ENCODE measurements around the gene IGLON5. TPM values are rescaled to one million over a fixed set of nuclear protein-coding genes. Genes with fewer than 3 reads are reported as not detected.

The IGLON5 gene
- polyA plus RNA-seq, 3 donors from 2014 or later, result not detected

DNA sequence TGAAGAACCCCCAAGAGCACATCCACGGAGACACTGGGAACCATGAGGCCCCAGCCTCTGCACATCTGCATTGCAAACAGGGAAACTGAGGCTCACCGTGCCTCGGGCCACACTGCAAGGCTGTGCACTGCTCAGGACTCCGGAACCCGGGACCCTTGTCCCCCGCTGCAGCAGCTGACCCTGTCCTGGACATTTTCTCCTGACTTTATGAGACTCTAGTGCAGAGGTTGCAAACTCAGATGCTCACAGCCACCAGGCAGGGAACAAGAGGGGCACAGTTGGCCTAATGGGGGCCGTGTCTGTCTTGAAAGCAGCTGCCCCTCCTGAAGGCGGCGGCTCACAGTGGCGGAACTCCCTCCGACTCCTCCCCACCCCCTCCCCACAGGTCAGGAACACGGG, 16.5 kb upstream of the IGLON5 start:
- no peak overlapping the region for H3K27ac Mint-ChIP-seq
- peaks cover 3 to 8% (median 5%) of the 10 kb centered on the region in 3 donors for H3K27me3 Mint-ChIP-seq (ENCODE audit: low read depth in 3 of 3)
- H3K4me3 Mint-ChIP-seq, result no peak overlapping the region
- no peak for DNase-seq
- H3K36me3 Mint-ChIP-seq, result no peaks in the 10 kb centered on the region
- H3K4me1 Mint-ChIP-seq, result no peaks in the 10 kb centered on the region
- no peaks in the 10 kb centered on the region for H3K9me3 Mint-ChIP-seq

DNA sequence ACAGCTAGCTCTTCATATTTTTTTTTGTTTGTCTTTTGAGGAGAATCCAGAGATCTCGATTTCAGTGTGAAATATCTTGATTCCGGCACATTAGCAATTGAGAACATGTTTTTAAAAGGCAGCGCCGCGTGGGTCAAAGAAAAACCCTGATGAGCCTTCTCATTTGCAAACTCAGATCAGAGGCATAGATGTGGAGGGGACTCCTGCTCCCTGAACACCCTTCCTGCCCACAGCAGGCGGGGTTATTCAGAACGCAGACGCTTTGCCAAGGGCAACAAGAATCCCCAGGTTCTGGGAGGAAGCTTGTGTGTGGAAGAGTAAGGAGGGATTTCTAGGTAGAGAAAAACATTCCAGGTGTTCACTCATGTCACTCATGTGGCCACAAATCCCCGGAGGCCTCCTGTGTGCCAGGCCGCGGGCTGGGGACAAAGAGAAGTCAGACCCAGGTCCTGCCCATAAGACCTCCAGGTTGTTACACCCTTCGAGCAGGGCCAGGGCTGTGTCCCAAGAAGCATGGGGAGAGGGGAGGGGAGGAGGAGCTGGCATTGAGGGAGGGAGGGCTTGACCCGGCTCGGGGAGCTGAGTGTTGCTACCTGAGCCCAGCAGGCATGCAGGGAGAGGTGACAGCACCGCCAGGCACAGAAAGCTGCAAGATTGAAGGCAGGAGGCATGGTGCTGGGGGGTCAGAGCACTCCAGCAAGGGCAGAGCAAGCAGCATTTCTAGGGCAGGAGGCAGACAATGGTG, 15.9 kb upstream of the IGLON5 start:
- no peak for DNase-seq
- Mint-ChIP-seq H3K27ac (no peak overlapping the region), H3K9me3 (no peaks in the 10 kb centered on the region), H3K4me1 (no peaks in the 10 kb centered on the region), H3K27me3 (ENCODE audit: low read depth in 3 of 3) (peaks cover 3 to 5% (median 3%) of the 10 kb centered on the region in 3 donors), H3K36me3 (no peaks in the 10 kb centered on the region), H3K4me3 (no peak overlapping the region)

DNA sequence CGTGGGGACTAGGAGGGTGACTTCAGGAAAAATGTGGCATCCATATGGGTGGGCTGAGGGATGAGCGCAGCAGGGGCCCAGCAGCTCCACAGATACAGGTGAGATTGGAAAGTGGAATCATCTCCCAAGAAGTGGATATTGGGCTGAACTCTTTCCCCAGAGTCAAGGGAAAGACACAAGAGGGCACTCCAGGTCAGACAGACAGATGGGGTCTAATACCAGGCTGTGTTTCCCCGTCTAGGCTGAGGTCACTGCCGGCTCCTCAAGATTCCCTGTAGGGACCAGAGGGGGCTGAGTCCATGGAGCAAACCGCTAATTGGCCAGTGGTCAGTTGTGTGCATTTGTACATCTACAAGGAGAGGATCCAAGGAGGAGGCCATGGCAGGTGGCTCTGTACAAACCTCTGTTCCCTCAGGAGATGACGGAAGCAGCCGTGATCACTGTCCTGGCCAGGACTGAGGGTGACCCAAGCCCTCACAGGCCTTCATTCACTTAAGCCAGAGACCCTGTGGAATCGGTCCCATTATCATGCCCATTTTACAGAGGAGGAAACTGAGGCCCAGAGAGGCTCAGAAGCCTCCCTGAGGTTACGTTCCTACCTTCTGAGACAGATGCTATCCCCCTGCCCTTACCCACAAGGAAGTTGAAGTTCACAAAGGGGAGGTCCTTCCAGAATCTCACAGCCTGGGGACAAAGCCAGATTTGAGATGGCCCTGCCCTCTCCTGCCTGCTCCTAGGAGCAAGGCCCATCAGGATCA, 14.9 kb upstream of the IGLON5 start:
- Mint-ChIP-seq H3K4me3 (no peak overlapping the region), H3K36me3 (no peaks in the 10 kb centered on the region), H3K27ac (no peak overlapping the region), H3K9me3 (no peaks in the 10 kb centered on the region), H3K4me1 (no peaks in the 10 kb centered on the region), H3K27me3 (ENCODE audit: low read depth in 3 of 3) (peaks cover 3 to 5% (median 4%) of the 10 kb centered on the region in 3 donors)
- DNase-seq, result no peak

DNA sequence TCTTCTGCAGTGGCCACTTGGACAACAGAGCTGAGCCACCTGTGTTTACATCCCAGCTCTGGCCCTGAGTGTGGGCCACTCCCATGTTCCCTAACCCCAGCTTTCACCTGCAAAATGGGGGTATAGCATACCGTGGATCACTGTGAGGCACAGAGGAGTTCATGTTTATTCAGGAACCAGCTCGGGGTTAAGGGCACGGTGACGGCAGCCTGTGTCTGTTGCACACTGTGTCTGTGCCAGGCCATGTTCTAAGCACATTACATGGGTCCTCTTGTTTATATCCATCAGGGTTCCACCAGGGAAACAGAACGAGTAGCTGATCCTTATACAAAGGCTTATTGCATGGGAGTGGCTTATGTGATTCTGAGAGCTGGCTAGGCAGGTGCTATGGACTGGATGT, 14.0 kb upstream of the IGLON5 start:
- Mint-ChIP-seq H3K9me3 (no peaks in the 10 kb centered on the region), H3K36me3 (no peaks in the 10 kb centered on the region), H3K4me1 (no peaks in the 10 kb centered on the region), H3K27ac (no peak overlapping the region), H3K27me3 (ENCODE audit: low read depth in 3 of 3) (peaks cover 3 to 5% (median 4%) of the 10 kb centered on the region in 3 donors), H3K4me3 (no peak overlapping the region)
- no peak for DNase-seq

DNA sequence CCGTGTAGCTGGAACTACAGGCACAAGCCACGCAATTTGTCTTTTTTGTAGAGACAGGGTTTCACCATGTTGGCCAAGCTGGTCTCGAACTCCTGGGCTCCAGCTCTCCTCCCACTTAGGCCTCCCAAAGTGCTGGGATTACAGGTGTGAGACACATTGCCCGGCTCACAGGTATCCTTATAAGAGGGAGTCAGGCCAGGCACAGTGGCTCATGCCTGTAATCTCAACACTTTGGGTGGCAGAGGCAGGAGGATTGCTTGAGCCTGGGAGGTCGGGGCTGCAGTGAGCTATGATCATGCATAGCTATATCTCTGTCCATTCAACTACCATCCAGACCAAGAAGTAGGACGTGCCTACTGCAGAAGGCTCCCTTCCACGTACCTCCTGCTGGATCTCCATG, 10.2 kb upstream of the IGLON5 start:
- Mint-ChIP-seq H3K27me3 (ENCODE audit: low read depth in 3 of 3) (peaks cover 2 to 8% (median 3%) of the 10 kb centered on the region in 3 donors), H3K4me1 (no peaks in the 10 kb centered on the region), H3K4me3 (no peak overlapping the region), H3K9me3 (peaks cover 0 to 17% (median 1%) of the 10 kb centered on the region in 6 donors), H3K36me3 (peaks cover 0 to 6% (median 4%) of the 10 kb centered on the region in 3 donors), H3K27ac (no peak overlapping the region)
- no peak for DNase-seq

DNA sequence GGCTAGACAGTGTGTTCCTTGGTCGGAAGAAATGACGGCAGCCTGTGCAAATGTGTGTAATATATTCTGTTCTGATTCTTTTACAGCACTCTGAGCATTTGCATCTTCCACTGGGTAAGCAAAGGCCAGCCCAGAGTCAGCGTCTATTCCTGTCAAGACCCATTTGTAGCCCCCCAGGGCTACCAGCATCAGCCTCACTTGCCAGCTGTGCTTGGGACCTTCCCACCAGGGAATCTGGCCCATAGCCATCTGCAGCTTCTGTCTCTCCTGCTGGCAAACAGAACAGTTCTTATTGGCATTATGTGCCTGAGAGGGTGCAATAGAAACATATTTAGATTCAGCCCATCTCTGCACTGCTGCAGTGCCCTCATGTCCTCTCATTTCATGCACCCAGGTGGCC, 6.0 kb upstream of the IGLON5 start:
- Mint-ChIP-seq H3K27ac (no peak overlapping the region), H3K4me3 (no peak overlapping the region), H3K4me1 (no peaks in the 10 kb centered on the region), H3K36me3 (peaks cover 0 to 10% (median 8%) of the 10 kb centered on the region in 3 donors), H3K9me3 (peaks cover 0 to 35% (median 7%) of the 10 kb centered on the region in 6 donors), H3K27me3 (ENCODE audit: low read depth in 3 of 3) (peaks cover 11 to 31% (median 11%) of the 10 kb centered on the region in 3 donors)
- no peak for DNase-seq

DNA sequence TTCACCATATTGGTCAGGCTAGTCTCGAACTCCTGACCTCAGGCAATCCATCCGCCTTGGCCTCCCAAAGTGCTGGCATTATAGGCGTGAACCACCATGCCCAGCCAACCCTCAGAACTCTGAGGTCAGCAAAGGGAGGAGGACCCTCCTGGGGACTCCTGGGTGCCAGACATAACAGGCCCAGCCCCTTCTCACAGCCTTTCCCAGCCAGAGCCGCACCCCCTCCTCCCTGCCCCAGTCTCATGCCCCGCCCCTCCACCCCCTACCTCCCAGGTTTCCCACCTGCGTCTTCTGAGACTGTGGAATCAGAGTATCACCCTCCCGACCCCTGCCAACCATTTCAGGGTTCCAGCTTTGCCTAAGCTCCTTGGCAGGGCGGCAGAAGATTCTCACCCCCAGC, 5.2 kb downstream of the IGLON5 start:
- H3K27ac Mint-ChIP-seq, result no peak overlapping the region
- no peak for DNase-seq
- peaks cover 6 to 17% (median 14%) of the 10 kb centered on the region in 3 donors for H3K27me3 Mint-ChIP-seq (ENCODE audit: low read depth in 3 of 3)
- peaks cover 0 to 2% (median 0%) of the 10 kb centered on the region in 6 donors for H3K9me3 Mint-ChIP-seq
- H3K4me1 Mint-ChIP-seq, result peaks cover 0 to 6% of the 10 kb centered on the region in 2 donors
- H3K4me3 Mint-ChIP-seq, result no peak overlapping the region
- peaks cover 0 to 4% (median 0%) of the 10 kb centered on the region in 3 donors for H3K36me3 Mint-ChIP-seq

DNA sequence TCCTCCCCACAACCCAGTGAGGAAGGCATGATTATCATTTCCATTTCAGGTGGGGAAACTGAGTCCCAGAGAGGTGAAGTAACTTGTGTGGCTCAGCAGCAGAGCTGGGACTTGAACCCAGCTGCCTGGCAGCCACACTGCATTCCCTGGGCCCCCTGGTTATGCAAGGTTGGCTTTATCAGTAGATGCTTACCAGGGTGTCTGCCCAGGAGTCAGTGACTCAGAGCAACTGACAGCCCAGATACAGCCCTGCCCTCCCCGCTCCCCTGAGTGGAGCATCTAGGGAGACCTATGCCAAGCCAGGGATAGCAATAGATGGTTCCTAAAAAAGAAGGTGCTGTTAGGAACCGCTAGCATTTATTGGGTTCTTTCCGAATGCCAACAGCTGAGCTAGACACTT, 5.9 kb downstream of the IGLON5 start:
- Mint-ChIP-seq H3K36me3 (peaks cover 0 to 4% (median 0%) of the 10 kb centered on the region in 3 donors), H3K4me1 (peaks cover 0 to 6% of the 10 kb centered on the region in 2 donors), H3K27ac (no peak overlapping the region), H3K4me3 (no peak overlapping the region), H3K9me3 (peaks cover 0 to 2% (median 0%) of the 10 kb centered on the region in 6 donors), H3K27me3 (ENCODE audit: low read depth in 3 of 3) (peaks cover 4 to 14% (median 11%) of the 10 kb centered on the region in 3 donors)
- no peak for DNase-seq

DNA sequence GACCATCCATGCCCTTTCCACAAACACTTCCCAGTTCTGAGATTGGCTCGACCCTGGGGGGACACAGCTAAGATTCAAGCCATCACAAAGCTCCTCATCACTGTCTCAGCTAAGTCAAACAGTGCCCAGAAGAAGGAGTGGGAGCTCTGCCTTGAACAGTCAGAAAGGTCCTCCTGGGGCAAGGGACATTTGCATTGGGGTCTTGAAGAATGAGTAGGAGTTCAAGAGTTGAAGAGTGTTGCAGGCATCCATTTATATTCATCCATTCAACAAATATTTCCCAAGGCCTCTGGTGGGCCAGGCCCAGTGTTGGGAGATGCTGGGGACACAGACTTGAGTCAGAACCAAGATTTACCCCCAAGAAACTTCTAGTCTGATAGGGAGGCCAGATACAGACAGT, 6.5 kb downstream of the IGLON5 start:
- H3K4me1 Mint-ChIP-seq, result peaks cover 0 to 5% of the 10 kb centered on the region in 2 donors
- no peak for DNase-seq
- peaks cover 2 to 11% (median 9%) of the 10 kb centered on the region in 3 donors for H3K27me3 Mint-ChIP-seq (ENCODE audit: low read depth in 3 of 3)
- no peak overlapping the region for H3K27ac Mint-ChIP-seq
- peaks cover 0 to 2% (median 0%) of the 10 kb centered on the region in 6 donors for H3K9me3 Mint-ChIP-seq
- H3K4me3 Mint-ChIP-seq, result no peak overlapping the region
- H3K36me3 Mint-ChIP-seq, result peaks cover 0 to 4% (median 0%) of the 10 kb centered on the region in 3 donors

DNA sequence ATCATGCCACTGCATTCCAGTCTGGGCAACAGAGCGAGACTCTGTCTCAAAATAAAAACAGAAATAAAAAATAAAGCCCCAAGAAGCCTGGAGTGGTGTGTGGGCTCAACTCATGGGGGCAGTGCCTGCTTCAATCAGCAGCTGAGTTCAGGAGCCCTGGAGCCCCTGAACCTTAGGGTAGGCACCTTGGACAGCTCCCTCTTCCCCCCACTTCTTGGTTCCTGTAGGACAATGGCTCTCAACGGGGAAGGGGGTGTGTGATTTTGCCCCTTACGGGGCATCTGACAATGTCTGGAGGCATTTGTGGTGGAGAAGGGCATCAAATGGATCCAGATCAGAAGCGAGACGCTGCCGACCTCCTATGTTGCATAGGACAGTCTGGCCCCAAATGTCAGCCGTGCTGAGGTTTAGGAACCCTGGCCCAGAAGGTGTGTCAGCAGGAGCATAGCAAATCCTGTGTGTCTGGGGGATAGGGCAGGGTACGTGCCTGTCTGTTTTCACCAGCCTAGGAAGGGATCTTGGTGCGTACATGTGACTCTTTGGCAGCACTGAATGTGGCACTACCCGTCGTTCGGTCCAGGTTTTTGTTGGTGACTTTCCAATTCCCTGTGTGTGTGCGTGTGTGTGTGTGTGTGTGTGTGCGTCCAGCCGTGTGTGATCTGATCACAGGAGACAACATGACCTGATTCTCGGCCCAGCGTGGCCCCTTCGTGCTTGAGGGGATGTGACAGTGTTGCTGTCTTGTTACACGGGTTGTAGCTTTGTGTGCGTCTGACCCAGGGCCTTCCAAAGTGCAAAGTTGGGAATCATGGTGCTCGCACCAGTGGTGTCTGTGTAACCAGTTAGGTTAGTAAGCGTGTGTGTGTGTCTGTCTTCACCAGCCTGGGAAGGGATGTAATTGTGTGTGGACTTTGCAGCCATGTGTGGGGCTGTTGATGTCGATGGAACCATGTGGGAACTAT, 7.5 kb downstream of the IGLON5 start:
- DNase-seq, result no peak
- no peaks in the 10 kb centered on the region for H3K4me1 Mint-ChIP-seq
- no peaks in the 10 kb centered on the region for H3K9me3 Mint-ChIP-seq
- H3K27ac Mint-ChIP-seq, result no peak overlapping the region
- no peak overlapping the region for H3K4me3 Mint-ChIP-seq
- H3K36me3 Mint-ChIP-seq, result no peaks in the 10 kb centered on the region
- peaks cover 0 to 9% (median 7%) of the 10 kb centered on the region in 3 donors for H3K27me3 Mint-ChIP-seq (ENCODE audit: low read depth in 3 of 3)

DNA sequence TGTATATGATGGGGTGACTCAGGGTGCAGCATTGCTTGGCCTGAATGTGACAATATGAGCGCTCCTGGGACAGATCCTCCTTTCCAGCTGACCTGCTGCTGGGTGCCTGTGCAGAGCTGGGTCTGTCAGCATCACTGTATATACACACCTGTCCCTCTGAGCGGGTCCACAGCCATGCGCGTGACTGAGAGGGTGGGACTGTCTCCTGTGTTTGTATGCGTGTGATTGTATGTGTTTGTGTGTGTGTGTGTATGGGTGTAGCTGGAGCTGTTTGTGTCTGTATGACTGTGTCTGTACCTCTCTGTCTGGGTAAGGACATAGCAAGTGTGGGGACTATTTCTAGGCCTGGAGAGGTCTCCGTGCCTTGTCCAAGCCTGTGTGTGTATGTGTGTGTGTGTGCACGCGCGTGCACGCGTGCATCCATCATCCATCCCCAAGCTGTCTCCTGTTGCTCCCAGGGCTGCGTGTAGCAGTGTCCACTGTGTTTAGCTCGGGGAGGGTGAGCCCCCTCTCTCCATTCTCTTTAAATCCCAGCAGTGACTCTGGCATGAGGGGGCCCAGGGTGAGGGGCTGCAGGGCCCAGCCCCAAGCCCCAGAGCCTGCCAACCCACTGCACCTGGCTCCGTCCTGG, 8.3 kb downstream of the IGLON5 start:
- Mint-ChIP-seq H3K4me1 (no peaks in the 10 kb centered on the region), H3K36me3 (no peaks in the 10 kb centered on the region), H3K9me3 (no peaks in the 10 kb centered on the region), H3K27me3 (ENCODE audit: low read depth in 3 of 3) (peaks cover 0 to 9% (median 7%) of the 10 kb centered on the region in 3 donors), H3K27ac (no peak overlapping the region), H3K4me3 (no peak overlapping the region)
- no peak for DNase-seq

DNA sequence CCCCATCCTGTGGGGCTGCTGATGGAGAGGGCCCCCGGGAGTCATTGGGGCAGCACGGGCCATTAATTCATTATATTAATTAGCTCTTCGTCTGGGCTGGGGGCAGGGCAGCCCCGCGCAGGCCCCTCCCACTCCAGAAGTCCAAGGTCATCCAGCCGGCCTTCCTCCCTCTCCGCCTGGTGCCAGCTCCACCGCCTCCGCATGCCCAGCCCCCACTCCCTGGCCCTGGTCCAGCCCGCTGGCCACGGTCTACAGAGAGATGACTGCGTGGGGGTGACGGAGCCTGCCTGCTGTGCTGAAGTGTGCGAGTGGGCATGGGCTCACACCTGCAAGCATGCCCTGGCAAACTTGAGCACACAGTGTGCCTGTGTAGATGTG, 8.8 kb downstream of the IGLON5 start:
- no peaks in the 10 kb centered on the region for H3K36me3 Mint-ChIP-seq
- no peak for DNase-seq
- no peaks in the 10 kb centered on the region for H3K9me3 Mint-ChIP-seq
- H3K4me3 Mint-ChIP-seq, result no peak overlapping the region
- H3K4me1 Mint-ChIP-seq, result no peaks in the 10 kb centered on the region
- peaks cover 0 to 9% (median 7%) of the 10 kb centered on the region in 3 donors for H3K27me3 Mint-ChIP-seq (ENCODE audit: low read depth in 3 of 3)
- no peak overlapping the region for H3K27ac Mint-ChIP-seq

DNA sequence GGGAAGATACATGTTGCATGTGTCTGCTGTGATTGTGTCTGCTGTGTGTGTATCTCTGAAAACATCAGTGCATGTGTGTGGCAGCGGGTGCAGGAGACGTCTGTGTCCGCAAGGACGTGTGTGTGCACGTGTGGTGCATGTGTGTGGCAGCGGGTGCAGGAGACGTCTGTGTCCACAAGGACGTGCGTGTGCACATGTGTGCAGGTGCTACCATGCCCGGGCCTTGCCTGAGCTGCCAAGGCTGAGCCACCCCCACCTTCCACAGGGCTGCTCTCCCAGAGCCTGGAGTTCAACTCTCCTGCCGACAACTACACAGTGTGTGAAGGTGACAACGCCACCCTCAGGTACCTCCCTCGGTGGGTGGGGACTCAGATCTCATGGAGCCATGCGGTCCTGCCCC, 10.4 kb downstream of the IGLON5 start:
- Mint-ChIP-seq H3K9me3 (no peaks in the 10 kb centered on the region), H3K27ac (peak overlapping the region in 1 of 6 donors; percentile 19), H3K36me3 (no peaks in the 10 kb centered on the region), H3K4me3 (no peak overlapping the region), H3K27me3 (ENCODE audit: low read depth in 3 of 3) (peaks cover 4 to 13% (median 7%) of the 10 kb centered on the region in 3 donors), H3K4me1 (no peaks in the 10 kb centered on the region)
- no peak for DNase-seq

All from immature natural killer cell (primary cell).